Measurements from ENCODE around the gene LCNL1.

DNA sequence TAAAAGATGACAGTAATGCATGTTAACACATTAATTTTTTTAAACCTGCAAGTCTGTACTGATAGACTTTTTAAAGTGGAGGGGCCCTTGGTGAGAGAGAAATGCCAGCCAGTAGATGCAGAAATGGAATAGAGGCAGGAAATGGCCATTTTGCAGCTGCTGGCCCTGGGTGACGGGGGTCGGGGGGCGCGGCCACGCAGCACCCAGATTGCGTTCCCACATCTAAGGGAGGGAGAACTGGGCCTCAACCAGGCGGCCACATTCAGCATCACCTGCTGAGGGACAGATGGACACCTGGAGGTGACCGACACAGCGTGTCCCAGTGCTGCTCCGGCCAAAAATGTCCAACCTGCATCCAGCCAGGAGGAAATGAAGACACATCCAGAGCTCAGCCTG is 19.9 kb downstream of the LCNL1 start:
- TF ChIP-seq, protein P1, sequence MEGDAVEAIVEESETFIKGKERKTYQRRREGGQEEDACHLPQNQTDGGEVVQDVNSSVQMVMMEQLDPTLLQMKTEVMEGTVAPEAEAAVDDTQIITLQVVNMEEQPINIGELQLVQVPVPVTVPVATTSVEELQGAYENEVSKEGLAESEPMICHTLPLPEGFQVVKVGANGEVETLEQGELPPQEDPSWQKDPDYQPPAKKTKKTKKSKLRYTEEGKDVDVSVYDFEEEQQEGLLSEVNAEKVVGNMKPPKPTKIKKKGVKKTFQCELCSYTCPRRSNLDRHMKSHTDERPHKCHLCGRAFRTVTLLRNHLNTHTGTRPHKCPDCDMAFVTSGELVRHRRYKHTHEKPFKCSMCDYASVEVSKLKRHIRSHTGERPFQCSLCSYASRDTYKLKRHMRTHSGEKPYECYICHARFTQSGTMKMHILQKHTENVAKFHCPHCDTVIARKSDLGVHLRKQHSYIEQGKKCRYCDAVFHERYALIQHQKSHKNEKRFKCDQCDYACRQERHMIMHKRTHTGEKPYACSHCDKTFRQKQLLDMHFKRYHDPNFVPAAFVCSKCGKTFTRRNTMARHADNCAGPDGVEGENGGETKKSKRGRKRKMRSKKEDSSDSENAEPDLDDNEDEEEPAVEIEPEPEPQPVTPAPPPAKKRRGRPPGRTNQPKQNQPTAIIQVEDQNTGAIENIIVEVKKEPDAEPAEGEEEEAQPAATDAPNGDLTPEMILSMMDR (conservative IDR thresholded peaks at IDR 0.05; ENCODE audit: low read length) = no peak
- TF ChIP-seq EZH2phosphoT487 (IDR thresholded peaks at IDR 0.05; ENCODE audit: borderline replicate concordance) = no peak

Measured in Loucy (cell line).